ENCODE results near the gene TSPOAP1. TPM values are rescaled to one million over a fixed set of nuclear protein-coding genes. Genes with fewer than 3 reads are reported as not detected.

The TSPOAP1 gene
- total RNA-seq, 4 donors from 2014 or later = 19.5 to 35.4 (median 22.1) TPM

DNA sequence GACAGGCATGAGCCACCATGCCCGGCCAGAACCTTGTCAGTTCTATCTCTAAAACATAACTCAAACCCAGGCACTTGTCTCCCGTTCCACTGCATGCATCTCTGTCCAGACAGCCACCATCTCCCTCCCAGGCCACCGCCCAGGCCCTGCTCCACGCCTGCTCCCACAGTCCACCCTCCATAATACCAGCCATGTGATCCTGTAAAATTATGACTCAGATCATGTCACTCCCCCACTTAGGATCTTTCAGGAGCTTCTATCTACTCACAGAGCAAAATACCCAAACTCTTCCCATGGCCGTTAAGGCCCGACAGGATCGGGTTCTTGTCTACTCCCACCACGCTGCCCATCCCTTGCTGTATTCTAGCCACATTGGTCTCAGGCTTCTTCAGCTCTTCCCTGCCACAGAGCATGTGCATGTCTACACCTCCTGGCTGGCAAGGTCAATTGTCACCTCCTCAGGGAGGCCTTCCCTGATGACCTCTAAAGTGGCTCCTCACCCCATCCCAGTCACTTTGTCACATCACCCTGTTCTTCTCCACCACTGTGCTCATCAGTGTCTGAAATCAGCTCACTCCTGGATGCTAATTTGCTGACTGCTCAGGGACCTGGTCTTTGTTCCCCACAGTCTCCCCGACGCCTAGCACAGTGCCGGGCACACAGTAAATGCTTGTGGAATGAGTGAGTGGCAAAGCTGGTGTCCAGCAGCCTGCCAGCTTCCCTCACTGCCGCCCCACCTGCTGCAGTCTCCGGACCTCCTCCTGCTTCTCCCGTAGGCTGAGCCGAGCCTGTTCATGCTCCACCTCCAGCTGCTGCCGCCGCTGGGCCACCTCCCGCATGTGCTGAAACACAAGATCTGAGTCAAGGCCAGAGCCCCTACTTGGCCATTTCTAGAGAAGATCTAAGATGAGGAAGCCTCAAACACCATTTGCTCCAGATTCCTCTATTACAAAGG lies 6.7 kb downstream of the TSPOAP1 start:
- no peak for TF ChIP-seq CTCF (IDR thresholded peaks at IDR 0.05)
- TF ChIP-seq POLR2A (IDR thresholded peaks at IDR 0.05) = no peak
- no peaks in the 10 kb centered on the region for H3K27me3 ChIP-seq
- no peak for DNase-seq
- H3K27ac ChIP-seq = no peak overlapping the region
- 95% methylated on average over 16 to 18 of the region's 18 CpGs for WGBS, 2 donors
- H3K4me1 ChIP-seq = peaks cover 8 to 16% of the 10 kb centered on the region in 2 donors
- intact Hi-C loops (cut with DNase I) = loop anchor here (10.0 kb wide), 1 partner anchor 53 kb away; no protein-coding TSS in a partner anchor
- no peak overlapping the region for H3K4me3 ChIP-seq (replicated peaks in 1 of 3)
- H3K9me3 ChIP-seq = no peaks in the 10 kb centered on the region
- H3K36me3 ChIP-seq = no peaks in the 10 kb centered on the region

- intact Hi-C loops (cut with DNase I) = loop anchor here (10.0 kb wide), 1 partner anchor 54 kb away; no protein-coding TSS in a partner anchor
- H3K27ac ChIP-seq = no peak overlapping the region
- no peak for DNase-seq
- H3K27me3 ChIP-seq = no peaks in the 10 kb centered on the region
- whole genome bisulfite sequencing, 2 donors = 92 to 93% methylated on average over 9 of the region's 9 CpGs
- TF ChIP-seq POLR2A (IDR thresholded peaks at IDR 0.05) (no peak), CTCF (IDR thresholded peaks at IDR 0.05) (no peak)
- H3K9me3 ChIP-seq = no peaks in the 10 kb centered on the region
- H3K4me3 ChIP-seq (replicated peaks in 1 of 3) = no peak overlapping the region
- H3K4me1 ChIP-seq = peaks cover 8 to 16% of the 10 kb centered on the region in 2 donors
- H3K36me3 ChIP-seq = no peaks in the 10 kb centered on the region
These were observed 7.8 kb downstream of the TSPOAP1 start for GRCh38 chr17:58320570-58321323.

DNA sequence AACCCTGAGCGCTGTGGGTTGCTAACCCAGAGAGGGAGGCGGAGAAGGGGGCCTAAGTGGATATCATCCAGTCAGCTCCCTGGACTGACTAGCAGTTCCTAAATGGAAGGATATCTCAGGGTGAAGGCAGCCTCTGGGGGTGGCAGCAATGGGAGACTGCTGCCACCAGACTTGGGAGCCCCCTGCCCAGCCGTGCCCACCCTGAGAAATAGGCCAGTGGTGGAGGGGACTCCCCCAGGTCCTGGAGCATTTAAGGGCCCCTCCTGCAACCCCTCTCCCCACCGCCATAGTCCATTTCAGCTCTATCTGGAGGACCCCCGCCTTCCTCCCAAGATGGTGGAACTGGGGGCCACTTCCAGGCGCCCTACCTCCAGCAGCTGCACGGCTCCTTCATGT lies 8.4 kb downstream of the TSPOAP1 start:
- no peak overlapping the region for H3K27ac ChIP-seq
- no peaks in the 10 kb centered on the region for H3K36me3 ChIP-seq
- 95 to 97% methylated on average over 7 of the region's 7 CpGs for WGBS, 2 donors
- H3K27me3 ChIP-seq = no peaks in the 10 kb centered on the region
- H3K4me1 ChIP-seq = peaks cover 8 to 13% of the 10 kb centered on the region in 2 donors
- no peak for DNase-seq
- no peak overlapping the region for H3K4me3 ChIP-seq (replicated peaks in 1 of 3)
- intact Hi-C loops (cut with DNase I) = loop anchor here (10.0 kb wide), 1 partner anchor 55 kb away; no protein-coding TSS in a partner anchor
- TF ChIP-seq CTCF (IDR thresholded peaks at IDR 0.05) (no peak), POLR2A (IDR thresholded peaks at IDR 0.05) (no peak)
- no peaks in the 10 kb centered on the region for H3K9me3 ChIP-seq

DNA sequence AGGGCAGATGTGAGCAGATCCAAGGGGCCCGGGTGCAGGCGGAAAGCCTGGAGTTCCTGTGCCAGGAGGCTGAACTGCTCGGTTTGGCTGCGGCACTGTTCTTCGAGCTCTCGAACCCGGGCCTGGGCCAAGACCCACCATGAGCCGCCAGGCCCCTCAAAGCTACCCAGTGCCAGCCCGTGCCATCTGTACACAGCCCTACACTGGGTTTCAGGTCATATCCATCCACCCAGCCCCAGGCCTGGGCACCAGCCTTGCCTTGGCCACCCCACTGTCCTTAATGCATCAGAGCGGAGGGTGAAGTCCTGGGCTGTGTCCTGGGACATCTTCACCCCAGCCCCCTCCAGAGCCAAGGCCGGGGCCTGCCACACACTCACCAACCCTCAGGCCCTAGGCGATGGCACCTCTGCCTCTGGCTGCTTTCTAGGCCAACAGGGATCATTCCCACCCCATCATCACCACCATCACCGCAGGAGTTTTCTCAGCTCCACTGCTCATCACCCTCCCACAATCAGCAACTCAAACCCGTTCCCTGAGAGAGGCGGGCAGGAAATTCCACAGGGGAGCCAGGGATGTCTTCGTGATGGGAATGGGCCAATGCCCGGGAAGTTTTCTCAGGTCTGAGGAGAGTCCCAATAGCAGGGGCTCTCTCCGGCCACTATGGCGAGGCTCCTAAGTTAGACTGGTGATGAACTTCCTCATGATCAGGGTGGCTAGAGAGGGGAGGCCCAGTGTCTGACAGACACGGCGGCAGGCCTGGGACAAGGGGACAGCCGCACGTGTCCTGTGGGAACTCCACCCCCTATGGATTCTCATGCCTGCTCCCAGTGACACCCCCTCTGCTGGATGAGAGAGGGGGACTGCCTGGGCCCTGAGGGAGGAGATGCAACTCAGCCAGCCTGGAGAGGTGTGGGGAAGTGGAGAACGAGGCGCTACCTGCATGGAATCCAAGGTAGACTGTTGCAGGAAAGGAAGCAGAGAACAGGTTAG lies 9.1 kb downstream of the TSPOAP1 start:
- H3K4me3 ChIP-seq (replicated peaks in 1 of 3) = no peak overlapping the region
- H3K27me3 ChIP-seq = no peaks in the 10 kb centered on the region
- 91 to 93% methylated on average over 21 to 23 of the region's 25 CpGs for WGBS, 2 donors
- TF ChIP-seq CTCF (IDR thresholded peaks at IDR 0.05) = no peak
- no peak for TF ChIP-seq POLR2A (IDR thresholded peaks at IDR 0.05)
- intact Hi-C loops (cut with DNase I) = loop anchor here (10.0 kb wide), 1 partner anchor 55 kb away; no protein-coding TSS in a partner anchor
- no peak overlapping the region for H3K27ac ChIP-seq
- no peaks in the 10 kb centered on the region for H3K9me3 ChIP-seq
- H3K4me1 ChIP-seq = peaks cover 8% of the 10 kb centered on the region in 2 donors
- no peaks in the 10 kb centered on the region for H3K36me3 ChIP-seq
- no peak for DNase-seq
